ENCODE data around the gene ZNF385B.

GRCh38 chr2:179898873-179899272 is 37.5 kb upstream of the ZNF385B start:
- TF ChIP-seq CTCF (conservative IDR thresholded peaks at IDR 0.05; ENCODE audit: low read length) = peak; percentile 94
- TF ChIP-seq EZH2phosphoT487 (IDR thresholded peaks at IDR 0.05; ENCODE audit: borderline replicate concordance, low read depth, low read length) = no peak

Data from OCI-LY7 (cell line).